Small intestine (tissue), 7 donors: ENCODE results near the gene SYNE2. TPM values are rescaled to one million over a fixed set of nuclear protein-coding genes. Genes with fewer than 3 reads are reported as not detected.

Source experiments
- DNase-seq, 2 donors: peaks; one replicate each; pipeline versions ENCODE4 v3.0.0 to v3.0.0-alpha.2; 2013
- FAIRE-seq: peaks from 2 replicates; lab custom pipeline; 2012; peaks lifted over from hg19 to GRCh38; lab: Jason Lieb, UNC
- H3K27ac ChIP-seq, 3 donors: one replicate each; pipeline ENCODE4 v1.5.1; 2013; ENCODE audit warnings: low read length in 2 of 3, mild to moderate bottlenecking in 2 of 3, control low read depth in 1 of 3, inconsistent platforms in 1 of 3, low read depth in 1 of 3, moderate library complexity in 1 of 3
- H3K27me3 ChIP-seq, 3 donors: one replicate each; pipeline ENCODE4 v1.6.1; 2013; ENCODE audit warnings: low read length in 3 of 3, inconsistent platforms in 1 of 3; ENCODE audit not compliant: control insufficient read depth in 3 of 3, insufficient read depth in 3 of 3
- H3K36me3 ChIP-seq, 3 donors: one replicate each; pipeline ENCODE4 v1.6.1; 2013; ENCODE audit warnings: low read length in 3 of 3, inconsistent platforms in 1 of 3, low read depth in 1 of 3, mild to moderate bottlenecking in 1 of 3, moderate library complexity in 1 of 3; ENCODE audit not compliant: control insufficient read depth in 3 of 3, insufficient read depth in 2 of 3
- H3K4me1 ChIP-seq, 3 donors: one replicate each; pipeline ENCODE4 v1.6.1; 2013; ENCODE audit warnings: low read length in 2 of 3, inconsistent platforms in 1 of 3, low read depth in 1 of 3, mild to moderate bottlenecking in 1 of 3, moderate library complexity in 1 of 3; ENCODE audit not compliant: control insufficient read depth in 3 of 3, insufficient read depth in 2 of 3
- H3K4me3 ChIP-seq, 3 donors: one replicate each; pipeline ENCODE4 v1.5.1; 2013; ENCODE audit warnings: low read length in 3 of 3, control low read depth in 1 of 3, inconsistent platforms in 1 of 3, low read depth in 1 of 3, mild to moderate bottlenecking in 1 of 3, moderate library complexity in 1 of 3
- H3K9me3 ChIP-seq, 2 donors: one replicate each; pipeline ENCODE4 v1.6.1; 2013; ENCODE audit warnings: low read depth in 1 of 2, low read length in 1 of 2; ENCODE audit not compliant: control insufficient read depth in 2 of 2, insufficient read depth in 1 of 2
- WGBS, 3 donors: extraction: QIAGEN DNeasy Blood & Tissue Kit; methylation state at CpG; one replicate each; pipeline ENCODE4 v1.1.7; 2013; 5-methylcytosine and 5-hydroxymethylcytosine counted together
- polyA plus RNA-seq, 4 donors: library from polyadenylated mRNA; stranded (reverse) in 3 of 4; unstranded in 1 of 4; fragments of 200-250 nt in 3 of 4; fragments of 120-200 nt in 1 of 4; gene quantifications; one replicate each; pipeline versions ENCODE4 v1.2.1 to v1.2.3, GENCODE V29; 2013
- donor health status: healthy with polysubstance abuse.
- donor health status: control.
- donor health status: control.
- donor health status: Bipolar disorder and iron deficiency.
- donor health status: healthy.

The SYNE2 gene
- polyA plus RNA-seq, 4 donors, result 13.8 to 47.4 (median 32.9) TPM

DNA sequence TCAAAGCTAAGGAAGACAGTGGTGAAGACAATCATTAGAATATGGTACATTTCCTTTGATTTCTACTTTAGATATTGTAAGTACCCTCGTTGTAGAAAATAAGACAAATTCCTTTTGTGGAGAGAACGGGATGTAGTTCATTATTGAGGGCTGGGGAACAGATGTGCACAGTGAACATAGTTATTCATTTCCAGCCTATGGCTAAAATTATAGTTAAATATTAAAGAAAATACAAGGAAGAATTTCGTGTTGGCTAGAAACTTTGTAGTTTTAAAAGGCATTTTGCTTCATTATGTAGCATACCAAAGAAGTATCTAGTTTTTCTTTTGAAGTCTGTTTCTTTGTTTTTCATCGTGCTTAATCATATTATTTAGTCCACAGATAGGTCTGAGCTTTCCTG lies 239.5 kb downstream of the SYNE2 start:
- Histone ChIP-seq H3K27me3 (no peaks in the 10 kb centered on the region), H3K27ac (no peak overlapping the region), H3K4me3 (no peak overlapping the region), H3K36me3 (peaks cover 0 to 11% (median 5%) of the 10 kb centered on the region in 3 donors), H3K9me3 (no peaks in the 10 kb centered on the region), H3K4me1 (no peaks in the 10 kb centered on the region)
- no peak for FAIRE-seq
- 20 to 63% (median 34%) methylated on average over 4 of the region's 4 CpGs for WGBS, 3 donors
- DNase-seq, result no peak

DNA sequence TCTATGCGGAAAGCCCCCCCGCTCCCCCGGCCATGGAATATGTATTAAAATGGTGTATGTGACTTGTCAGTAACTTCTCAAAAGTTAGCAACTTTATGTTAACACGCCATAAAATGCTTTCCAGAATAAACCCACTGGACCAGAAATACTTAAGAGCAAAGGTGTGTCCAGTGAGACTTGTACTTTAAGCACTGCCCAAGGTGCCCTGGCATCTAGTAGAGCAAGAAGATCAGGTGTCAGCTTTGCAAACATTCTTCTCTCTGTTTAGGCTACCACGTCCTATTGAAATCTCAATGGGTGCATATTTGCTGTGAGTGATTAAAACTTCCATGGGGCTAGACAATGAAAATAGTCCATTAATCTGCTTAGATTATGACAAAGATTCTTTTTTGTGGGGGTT lies 240.1 kb downstream of the SYNE2 start:
- H3K27me3 ChIP-seq, result no peaks in the 10 kb centered on the region
- DNase-seq (no peak), FAIRE-seq (no peak)
- H3K4me1 ChIP-seq, result no peaks in the 10 kb centered on the region
- no peak overlapping the region for H3K4me3 ChIP-seq
- H3K27ac ChIP-seq, result no peak overlapping the region
- peaks cover 0 to 11% (median 5%) of the 10 kb centered on the region in 3 donors for H3K36me3 ChIP-seq
- no peaks in the 10 kb centered on the region for H3K9me3 ChIP-seq
- WGBS, 3 donors, result 60 to 73% (median 62%) methylated on average over 5 of the region's 5 CpGs

DNA sequence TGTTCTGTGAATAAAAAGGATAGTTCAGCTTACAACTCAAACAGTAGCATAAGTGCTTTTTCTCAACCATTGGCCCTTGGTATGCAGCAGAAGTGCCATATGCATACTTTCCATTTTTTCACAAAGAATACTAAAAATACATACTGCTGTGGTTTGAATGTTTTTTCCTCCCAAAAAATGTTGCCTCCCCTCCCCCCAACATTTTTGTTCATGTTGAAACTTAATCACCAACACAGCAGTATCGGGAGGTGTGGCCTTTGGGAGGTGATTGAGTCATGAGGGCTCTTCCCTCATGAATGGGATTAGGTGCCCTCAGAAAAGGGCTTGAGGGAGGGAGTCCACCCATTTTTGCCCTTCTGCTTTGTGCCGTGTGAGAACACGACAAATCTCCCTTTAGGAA lies 242.8 kb downstream of the SYNE2 start:
- 91 to 98% (median 97%) methylated on average over 3 of the region's 3 CpGs for WGBS, 3 donors
- Histone ChIP-seq H3K4me3 (no peak overlapping the region), H3K4me1 (no peaks in the 10 kb centered on the region), H3K27ac (no peak overlapping the region), H3K27me3 (no peaks in the 10 kb centered on the region), H3K9me3 (no peaks in the 10 kb centered on the region), H3K36me3 (peaks cover 0 to 11% (median 8%) of the 10 kb centered on the region in 3 donors)
- FAIRE-seq (no peak), DNase-seq (no peak)

- no peak for FAIRE-seq
- H3K27ac ChIP-seq, result no peak overlapping the region
- no peaks in the 10 kb centered on the region for H3K4me1 ChIP-seq
- 37 to 71% (median 48%) methylated on average over 4 of the region's 4 CpGs for WGBS, 3 donors
- no peak overlapping the region for H3K4me3 ChIP-seq
- no peaks in the 10 kb centered on the region for H3K27me3 ChIP-seq
- peaks cover 7 to 18% (median 7%) of the 10 kb centered on the region in 3 donors for H3K36me3 ChIP-seq
- no peaks in the 10 kb centered on the region for H3K9me3 ChIP-seq
- DNase-seq, result peak in 1 of 2 donors; percentile 41
Observed at GRCh38 chr14:64098120-64098519, 245.3 kb downstream of the SYNE2 start.

GRCh38 chr14:64107438-64107837 lies 254.6 kb downstream of the SYNE2 start:
- no peaks in the 10 kb centered on the region for H3K27me3 ChIP-seq
- DNase-seq (peak in 1 of 2 donors; percentile 25), FAIRE-seq (no peak)
- H3K4me1 ChIP-seq, result peaks cover 0 to 7% (median 0%) of the 10 kb centered on the region in 3 donors
- H3K27ac ChIP-seq, result no peak overlapping the region
- 90 to 97% (median 96%) methylated on average over 2 of the region's 2 CpGs for WGBS, 3 donors
- H3K9me3 ChIP-seq, result no peaks in the 10 kb centered on the region
- no peak overlapping the region for H3K4me3 ChIP-seq
- peaks cover 5 to 16% (median 7%) of the 10 kb centered on the region in 3 donors for H3K36me3 ChIP-seq

DNA sequence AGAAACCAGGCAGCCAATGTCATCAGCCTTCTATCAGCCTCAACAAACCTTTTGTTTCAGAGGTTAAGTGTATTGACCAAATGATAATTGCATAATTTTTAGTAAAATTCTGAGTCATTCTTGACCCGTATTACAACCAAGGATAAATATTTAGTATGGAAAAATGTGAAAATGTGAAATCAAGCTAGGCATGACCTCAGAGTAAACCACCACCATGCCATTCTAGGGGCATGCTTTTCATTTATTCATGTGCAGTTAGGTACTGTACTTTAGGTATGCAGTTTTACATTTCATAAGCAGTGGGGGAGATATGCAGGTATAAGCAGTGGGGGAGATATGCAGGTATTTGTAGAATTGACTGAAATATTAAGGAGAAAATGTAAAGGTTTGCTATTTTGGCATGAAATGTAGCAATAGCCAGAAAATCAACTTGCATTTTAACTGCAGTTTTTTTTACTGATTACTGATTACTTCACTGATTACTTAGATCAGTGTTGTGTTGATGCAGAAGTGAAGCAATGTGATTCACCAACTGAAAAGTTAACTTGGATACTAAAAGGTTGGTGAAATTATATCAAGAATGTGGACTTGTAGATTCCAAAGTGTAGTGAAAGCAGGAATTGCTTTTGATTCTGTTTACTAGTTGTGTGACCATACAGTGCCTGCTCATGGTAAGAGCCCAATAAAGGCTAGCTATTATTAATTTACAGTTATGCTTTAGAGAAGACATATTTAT lies 257.2 kb downstream of the SYNE2 start:
- H3K9me3 ChIP-seq, result no peaks in the 10 kb centered on the region
- no peak overlapping the region for H3K27ac ChIP-seq
- no peak for DNase-seq
- H3K4me3 ChIP-seq, result no peak overlapping the region
- no peaks in the 10 kb centered on the region for H3K27me3 ChIP-seq
- FAIRE-seq, result no peak
- peaks cover 0 to 26% (median 0%) of the 10 kb centered on the region in 3 donors for H3K4me1 ChIP-seq
- WGBS, 3 donors, result 76 to 84% (median 78%) methylated on average over 1 of the region's 1 CpG
- peaks cover 0 to 22% (median 3%) of the 10 kb centered on the region in 3 donors for H3K36me3 ChIP-seq

- FAIRE-seq (no peak), DNase-seq (no peak)
- Histone ChIP-seq H3K27me3 (no peaks in the 10 kb centered on the region), H3K4me3 (no peak overlapping the region), H3K9me3 (no peaks in the 10 kb centered on the region), H3K4me1 (peaks cover 0 to 29% (median 0%) of the 10 kb centered on the region in 3 donors), H3K36me3 (peaks cover 0 to 25% (median 3%) of the 10 kb centered on the region in 3 donors), H3K27ac (no peak overlapping the region)
- 69 to 85% (median 75%) methylated on average over 1 of the region's 1 CpG for WGBS, 3 donors
Observed at GRCh38 chr14:64110802-64111201, 258.0 kb downstream of the SYNE2 start.

DNA sequence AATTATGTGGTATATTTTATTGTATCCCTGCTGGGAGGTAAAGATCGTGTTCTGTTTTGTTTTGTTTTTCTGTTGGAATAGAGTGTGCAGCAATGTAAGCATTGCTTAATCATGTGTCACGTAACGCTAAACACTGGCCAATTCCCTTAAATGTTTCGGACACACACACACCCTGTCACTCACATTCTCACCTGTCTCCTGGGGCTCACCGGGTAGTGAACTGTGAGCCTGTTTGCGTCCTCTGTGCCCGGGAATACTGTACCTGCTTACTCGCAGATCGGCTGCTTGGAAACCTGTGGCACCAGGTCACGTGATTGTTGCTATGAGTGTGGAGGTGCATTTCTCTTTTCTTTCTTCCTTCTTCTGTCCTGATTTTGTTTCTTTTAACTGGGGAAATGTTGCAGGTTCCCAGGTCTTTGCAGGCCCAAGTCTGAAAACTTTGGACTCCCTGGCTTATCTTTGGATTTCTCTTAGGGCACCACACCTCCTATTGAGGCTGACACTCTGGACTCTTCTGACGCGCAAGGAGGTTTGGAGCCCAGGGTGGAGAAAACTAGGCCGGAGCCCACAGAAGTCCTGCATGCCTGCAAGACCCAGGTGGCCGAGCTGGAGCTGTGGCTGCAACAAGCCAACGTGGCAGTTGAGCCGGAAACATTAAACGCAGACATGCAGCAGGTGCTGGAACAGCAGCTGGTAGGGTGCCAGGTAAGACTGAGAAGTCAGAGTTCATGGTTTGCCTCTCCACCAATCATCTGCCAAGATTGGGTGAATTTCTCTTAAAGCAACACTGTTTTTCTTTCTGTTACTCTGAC lies 260.3 kb downstream of the SYNE2 start:
- Histone ChIP-seq H3K27ac (peak overlapping the region; percentile 63 to 91 (median 87)), H3K27me3 (no peaks in the 10 kb centered on the region), H3K4me3 (peak overlapping the region in 2 of 3 donors; percentile 20 to 30), H3K4me1 (peaks cover 0 to 29% (median 0%) of the 10 kb centered on the region in 3 donors), H3K36me3 (peaks cover 0 to 28% (median 3%) of the 10 kb centered on the region in 3 donors), H3K9me3 (no peaks in the 10 kb centered on the region)
- DNase-seq, result peak; percentile 88 to 97
- 15 to 56% (median 34%) methylated on average over 17 of the region's 17 CpGs for WGBS, 3 donors
- FAIRE-seq, result no peak
